NT2/D1 (cell line): ENCODE measurements around the gene CRACR2A.

Experiments
- SUZ12 ChIP-seq: IDR thresholded peaks from 2 replicates; pipeline ENCODE4 v1.6.1; 2011; ENCODE audit not compliant: insufficient read length, insufficient read depth; ENCODE audit errors: extremely low read depth
- YY1 ChIP-seq: IDR thresholded peaks from 2 replicates; pipeline ENCODE4 v1.6.1; 2011; ENCODE audit not compliant: insufficient read length, insufficient read depth
- ZNF274 ChIP-seq: IDR thresholded peaks from 2 replicates; pipeline ENCODE4 v1.6.1; 2011; ENCODE audit warnings: mild to moderate bottlenecking, low read depth, low read length

DNA sequence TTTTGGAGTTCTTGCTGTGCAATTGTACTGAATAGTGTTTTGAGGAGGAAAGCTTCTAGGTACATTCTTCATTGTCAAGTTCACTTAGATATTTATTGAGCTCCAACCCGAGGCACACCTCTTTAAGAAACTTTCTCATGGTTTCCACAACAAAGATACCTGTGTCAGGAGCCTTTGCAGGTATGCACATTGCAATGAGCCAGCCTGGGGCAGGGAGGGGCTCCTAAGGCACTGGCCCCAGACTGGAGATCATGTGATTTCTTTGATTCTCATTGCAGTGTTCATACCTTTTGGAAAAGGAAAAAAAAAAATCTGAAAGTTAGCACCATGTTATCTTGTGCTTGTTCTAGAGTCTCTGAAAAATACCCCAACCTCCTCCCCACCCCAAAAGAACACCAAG lies 181.6 kb downstream of the CRACR2A start:
- TF ChIP-seq ZNF274, result no peak
- no peak for TF ChIP-seq SUZ12
- no peak for TF ChIP-seq YY1
